ENCODE measurements around the gene CLEC18C.

The CLEC18C gene

DNA sequence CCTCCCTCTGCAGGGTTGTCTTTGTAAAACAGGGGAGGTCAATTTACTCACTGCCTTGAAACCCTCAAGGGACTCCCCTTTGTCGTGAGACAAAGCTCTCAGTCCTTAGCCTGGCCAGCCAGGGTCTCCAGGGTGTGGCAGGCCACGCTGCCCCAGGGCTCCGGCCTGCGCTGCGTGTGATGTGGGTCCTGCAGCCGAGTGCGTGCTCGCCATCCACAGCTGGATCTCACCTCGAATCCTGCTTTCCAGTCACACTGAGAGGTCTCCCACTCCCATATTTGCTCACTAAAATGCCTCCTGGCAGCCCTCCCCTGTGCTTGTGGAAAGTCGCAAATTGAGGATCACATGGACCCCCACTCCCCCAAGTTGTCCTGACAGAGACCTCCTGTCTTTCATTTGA, 10.0 kb upstream of the CLEC18C start:
- TF ChIP-seq SIN3A (IDR thresholded peaks at IDR 0.05; ENCODE audit: borderline replicate concordance, insufficient read depth, low read length) (no peak), FOXP2 (optimal IDR thresholded peaks at IDR 0.05; ENCODE audit: borderline replicate concordance, extremely low read depth, extremely low read length, insufficient read depth) (no peak), TAF1 (IDR thresholded peaks at IDR 0.05; ENCODE audit: borderline replicate concordance, insufficient read depth, low read length) (no peak), POLR2AphosphoS5 (IDR thresholded peaks at IDR 0.05; ENCODE audit: low read depth, low read length) (no peak)
- TF ChIP-seq, protein P1, sequence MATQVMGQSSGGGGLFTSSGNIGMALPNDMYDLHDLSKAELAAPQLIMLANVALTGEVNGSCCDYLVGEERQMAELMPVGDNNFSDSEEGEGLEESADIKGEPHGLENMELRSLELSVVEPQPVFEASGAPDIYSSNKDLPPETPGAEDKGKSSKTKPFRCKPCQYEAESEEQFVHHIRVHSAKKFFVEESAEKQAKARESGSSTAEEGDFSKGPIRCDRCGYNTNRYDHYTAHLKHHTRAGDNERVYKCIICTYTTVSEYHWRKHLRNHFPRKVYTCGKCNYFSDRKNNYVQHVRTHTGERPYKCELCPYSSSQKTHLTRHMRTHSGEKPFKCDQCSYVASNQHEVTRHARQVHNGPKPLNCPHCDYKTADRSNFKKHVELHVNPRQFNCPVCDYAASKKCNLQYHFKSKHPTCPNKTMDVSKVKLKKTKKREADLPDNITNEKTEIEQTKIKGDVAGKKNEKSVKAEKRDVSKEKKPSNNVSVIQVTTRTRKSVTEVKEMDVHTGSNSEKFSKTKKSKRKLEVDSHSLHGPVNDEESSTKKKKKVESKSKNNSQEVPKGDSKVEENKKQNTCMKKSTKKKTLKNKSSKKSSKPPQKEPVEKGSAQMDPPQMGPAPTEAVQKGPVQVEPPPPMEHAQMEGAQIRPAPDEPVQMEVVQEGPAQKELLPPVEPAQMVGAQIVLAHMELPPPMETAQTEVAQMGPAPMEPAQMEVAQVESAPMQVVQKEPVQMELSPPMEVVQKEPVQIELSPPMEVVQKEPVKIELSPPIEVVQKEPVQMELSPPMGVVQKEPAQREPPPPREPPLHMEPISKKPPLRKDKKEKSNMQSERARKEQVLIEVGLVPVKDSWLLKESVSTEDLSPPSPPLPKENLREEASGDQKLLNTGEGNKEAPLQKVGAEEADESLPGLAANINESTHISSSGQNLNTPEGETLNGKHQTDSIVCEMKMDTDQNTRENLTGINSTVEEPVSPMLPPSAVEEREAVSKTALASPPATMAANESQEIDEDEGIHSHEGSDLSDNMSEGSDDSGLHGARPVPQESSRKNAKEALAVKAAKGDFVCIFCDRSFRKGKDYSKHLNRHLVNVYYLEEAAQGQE (IDR thresholded peaks at IDR 0.05; ENCODE audit: insufficient read depth in 1 of 2, low read depth in 2 of 2, low read length in 2 of 2), result no peak

All from PFSK-1 (cell line).